HG03175 (cell line): Measurements from ENCODE around the gene ZNF432.

Experiments
- ATAC-seq: cut with Tn5 transposase; IDR thresholded peaks from one replicate; pipeline ENCODE4 v1.9.1; 2021; ENCODE audit warnings: mild to moderate bottlenecking, moderate library complexity; ENCODE audit not compliant: unreplicated experiment

The ZNF432 gene

DNA sequence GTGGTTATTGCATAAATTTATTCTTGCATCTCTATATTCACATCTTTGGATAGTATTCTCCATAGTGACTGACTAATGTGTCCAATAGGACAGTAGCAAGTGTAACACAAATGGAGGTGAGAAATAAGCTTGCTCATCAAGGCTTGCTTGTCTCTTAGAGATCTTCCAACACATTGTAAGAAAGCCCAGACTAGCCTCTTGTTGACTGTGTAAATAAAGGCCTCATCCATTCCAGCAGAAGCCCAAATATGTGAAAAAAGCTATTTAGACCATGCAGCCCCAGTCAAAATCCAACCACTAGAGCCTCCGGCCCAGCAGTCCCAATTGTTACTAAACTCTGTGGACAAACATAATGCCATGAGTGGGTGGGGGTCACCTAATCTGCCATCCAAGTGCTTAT, 38.0 kb downstream of the ZNF432 start:
- ATAC-seq: no peak

DNA sequence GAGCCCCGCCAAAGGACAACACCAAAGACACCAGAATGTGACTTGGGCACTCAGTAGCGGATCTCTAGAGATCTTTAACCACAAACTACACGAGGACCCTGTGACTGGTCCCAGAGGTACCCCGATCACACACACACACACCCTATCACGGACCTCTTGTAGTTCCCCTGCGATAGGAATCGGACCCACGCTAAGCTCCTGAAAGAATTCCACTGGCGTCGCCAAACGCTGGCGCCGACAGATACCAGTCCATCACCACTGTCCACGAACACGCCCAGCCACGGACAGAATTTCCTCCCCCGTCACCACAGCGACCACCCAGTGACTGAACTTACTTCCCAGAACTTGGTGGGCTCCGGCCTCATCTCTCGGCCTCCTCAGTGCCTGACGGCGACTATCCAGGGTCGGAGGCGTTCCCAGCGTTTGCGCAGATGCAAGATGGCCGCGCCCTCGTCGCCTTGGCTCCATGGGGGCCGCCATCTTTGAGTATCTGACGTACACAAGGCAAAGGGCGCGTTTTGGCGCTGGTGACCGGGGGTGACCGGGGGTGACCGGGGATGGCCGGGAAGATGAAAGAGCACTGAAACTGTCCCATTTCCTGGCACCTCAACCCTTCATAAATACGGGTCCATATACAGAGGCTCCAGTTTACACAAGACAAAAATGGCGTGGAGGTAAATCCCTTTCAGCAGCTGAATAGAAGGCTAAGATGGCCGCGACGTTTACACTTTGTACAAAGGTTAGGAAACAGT, 40.7 kb downstream of the ZNF432 start, which contains the start of gene ZNF615:
ZNF615 (minus strand) TSS at position 406 of the 752 bp plus-strand sequence. CDS start 4,500 bp downstream, outside the sequence.
- ATAC-seq: peak; percentile 74

DNA sequence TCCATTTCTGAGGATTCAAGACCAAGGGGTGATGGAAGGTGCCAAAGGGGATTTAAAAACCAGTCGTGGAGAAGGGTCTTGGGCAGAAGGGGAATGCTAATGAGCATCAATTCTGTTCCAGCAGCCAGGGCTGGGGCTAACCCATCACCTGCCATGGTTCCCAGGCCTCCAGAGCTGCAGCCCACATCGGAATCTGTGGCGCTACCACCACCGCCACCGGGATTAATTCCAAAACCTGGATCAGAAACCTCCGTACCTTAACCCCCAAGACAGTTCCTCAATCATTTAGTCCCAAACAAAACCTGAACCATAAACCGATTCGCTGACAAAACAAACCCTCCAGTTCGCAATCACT, 41.2 kb downstream of the ZNF432 start:
- no peak for ATAC-seq

DNA sequence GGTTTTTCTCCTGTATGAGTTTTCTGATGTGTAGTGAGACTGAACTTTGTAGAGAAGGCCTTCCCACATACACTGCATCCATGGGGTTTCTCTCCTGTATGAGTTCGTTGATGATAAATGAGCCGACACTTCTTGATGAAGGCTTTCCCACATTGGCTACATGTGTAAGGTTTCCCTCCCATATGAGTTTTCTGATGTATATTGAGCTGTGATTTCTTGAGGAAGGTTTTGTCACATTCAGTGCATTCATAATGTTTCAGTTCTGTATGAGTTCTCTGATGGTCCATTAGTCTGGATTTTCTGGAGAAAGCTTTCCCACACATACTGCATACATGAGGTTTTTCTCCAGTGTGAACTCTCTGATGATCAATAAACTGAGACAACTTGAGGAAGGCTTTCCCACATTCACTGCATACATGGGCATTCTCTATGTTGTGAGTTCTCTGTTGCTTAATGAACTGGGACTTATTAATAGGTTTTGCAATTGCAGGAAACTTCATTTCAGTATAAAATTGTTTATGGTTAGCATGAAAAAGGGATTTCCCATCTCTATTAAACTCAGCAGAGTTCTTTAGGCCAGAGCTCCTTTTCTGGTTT, 54.5 kb downstream of the ZNF432 start:
- ATAC-seq: no peak

DNA sequence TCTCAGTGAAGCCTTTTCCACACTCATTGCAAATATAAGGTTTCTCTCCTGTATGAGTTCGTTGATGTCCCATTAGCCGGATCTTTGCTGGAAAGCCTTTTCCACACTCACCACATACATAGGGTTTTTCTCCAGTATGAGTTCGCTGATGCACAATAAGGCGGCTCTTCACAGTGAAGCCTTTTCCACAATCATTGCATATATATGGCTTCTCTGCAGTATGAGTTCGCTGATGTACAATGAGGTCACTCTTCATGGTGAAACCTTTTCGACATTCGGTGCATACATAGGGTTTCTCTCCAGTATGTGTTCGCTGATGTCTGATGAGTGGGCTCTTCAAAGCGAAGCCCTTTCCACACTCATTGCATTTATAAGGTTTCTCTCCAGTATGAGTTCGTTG, 55.2 kb downstream of the ZNF432 start:
- ATAC-seq: no peak

DNA sequence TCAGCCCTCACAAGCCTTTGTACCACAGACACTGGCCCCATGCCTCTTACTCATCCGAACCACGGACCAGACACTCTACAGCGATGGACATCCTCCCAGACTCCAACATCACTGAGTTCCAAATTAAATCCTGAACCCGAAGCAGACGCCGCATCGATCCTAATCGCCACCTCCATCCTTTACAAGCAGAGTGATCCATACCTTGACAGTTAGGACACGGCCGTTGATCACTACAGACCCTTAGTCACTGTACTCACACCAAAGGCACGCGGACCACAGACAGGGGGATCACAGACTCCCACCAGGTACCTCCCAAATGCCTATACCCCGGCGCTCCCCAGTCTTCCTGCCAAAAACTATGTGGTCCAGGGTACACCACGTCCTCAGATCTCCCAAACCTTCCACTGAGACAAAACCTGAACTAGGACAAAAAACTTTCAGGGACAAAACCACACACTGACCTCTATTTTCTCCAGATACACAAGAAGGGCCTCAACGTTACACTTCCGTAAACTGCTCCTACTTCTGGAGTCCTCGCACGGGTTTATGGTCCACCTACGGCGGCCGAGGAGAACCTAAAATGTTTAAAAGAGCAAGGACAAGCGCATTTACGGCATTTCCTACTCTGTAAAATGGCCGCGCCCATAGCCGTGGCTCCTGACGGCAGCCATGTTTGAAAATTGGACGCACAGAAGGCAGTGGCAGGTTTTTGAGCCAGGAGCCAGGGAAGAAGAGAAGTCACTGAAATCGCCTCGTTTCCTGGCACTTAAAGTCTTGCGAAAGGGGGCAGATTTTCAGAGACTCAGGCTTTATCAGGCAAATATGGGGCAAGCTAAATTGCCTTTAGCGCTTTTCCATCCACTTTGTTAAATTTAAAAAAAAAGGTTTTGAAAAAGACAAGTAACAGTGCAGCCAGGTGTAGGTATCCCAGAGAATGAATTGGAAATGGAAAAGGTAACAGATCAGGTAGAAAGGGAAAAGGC, 62.0 kb downstream of the ZNF432 start, which contains the start of gene ZNF350:
ZNF350 (minus strand) TSS at position 532 of the 983 bp plus-strand sequence. CDS start 12,480 bp downstream, outside the sequence.
- ATAC-seq: peak; percentile 73

DNA sequence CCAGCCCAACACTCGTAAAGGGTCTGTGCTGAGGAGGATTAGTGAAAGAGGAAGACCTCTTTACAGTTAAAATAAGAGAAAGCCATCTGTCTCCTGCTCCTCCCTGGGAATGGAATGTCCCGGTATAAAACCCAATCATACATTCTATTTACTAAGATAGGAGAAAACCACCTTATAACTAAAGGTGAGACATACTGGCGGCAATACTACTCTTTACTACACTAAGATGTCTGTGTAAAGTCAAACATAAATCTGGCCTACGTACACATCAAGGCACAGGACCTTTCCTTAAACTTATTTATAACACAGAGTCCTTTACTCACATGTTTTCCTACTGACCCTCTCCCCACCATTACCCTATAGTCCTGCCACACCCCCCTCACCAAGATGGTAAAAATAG, 65.3 kb downstream of the ZNF432 start:
- ATAC-seq: no peak
